A673 (cell line): Measurements from ENCODE around the gene MLKL. TPM values are rescaled to one million over a fixed set of nuclear protein-coding genes. Genes with fewer than 3 reads are reported as not detected.

Experiments used
- BruUV-seq: library from RNA; stranded (reverse); fragments of 400-500 nt; replicated peaks from 2 replicates; lab custom pipeline; 2021; lab: Mats Ljungman, UMichigan
- CTCF ChIA-PET: fragments of 300-600 bp; sonication (Branson Sonifier 250); formaldehyde crosslinking; loops from one replicate; lab custom pipeline; 2022; ENCODE audit warnings: antibody characterized with exemption; lab: Charles Lee
- POLR2A ChIA-PET: fragments of 300-600 bp; sonication (Branson Sonifier 250); formaldehyde crosslinking; loops from one replicate; lab custom pipeline; 2022; ENCODE audit warnings: antibody characterized with exemption; ENCODE audit not compliant: low non-redundant PET; lab: Charles Lee
- DNase-seq: peaks from one replicate; pipeline ENCODE4 v3.0.0-alpha.2; 2015; ENCODE audit warnings: low spot score
- H3K27ac ChIP-seq: fragments of 200-600 bp; sonication (generic); 2 replicates; pipeline ENCODE4 v1.5.1; 2016; ENCODE audit warnings: mixed run types, low read depth, mild to moderate bottlenecking, mixed read lengths, antibody characterized with exemption, low read length; ENCODE audit not compliant: poor library complexity, severe bottlenecking
- H3K27me3 ChIP-seq: fragments of 200-600 bp; sonication (generic); replicated peaks from 2 replicates; pipeline ENCODE4 v1.6.1; 2017; ENCODE audit warnings: mixed run types, low read depth, mild to moderate bottlenecking, mixed read lengths, antibody characterized with exemption, low read length; ENCODE audit not compliant: insufficient read depth, poor library complexity
- H3K36me3 ChIP-seq: fragments of 200-600 bp; sonication (generic); 2 replicates; pipeline ENCODE4 v1.6.1; 2016; ENCODE audit warnings: mixed run types, mild to moderate bottlenecking, mixed read lengths, antibody characterized with exemption, low read length; ENCODE audit not compliant: insufficient read depth, poor library complexity, severe bottlenecking
- H3K4me1 ChIP-seq: fragments of 200-600 bp; sonication (generic); 2 replicates; pipeline ENCODE4 v1.6.1; 2017; ENCODE audit warnings: mixed run types, mild to moderate bottlenecking, mixed read lengths, antibody characterized with exemption, low read length; ENCODE audit not compliant: insufficient read depth, poor library complexity, severe bottlenecking
- H3K4me3 ChIP-seq: fragments of 200-600 bp; sonication (generic); 2 replicates; pipeline ENCODE4 v1.5.1; 2016; ENCODE audit warnings: low read depth, mixed run types, mild to moderate bottlenecking, mixed read lengths, low read length; ENCODE audit not compliant: poor library complexity, severe bottlenecking
- H3K9me3 ChIP-seq: fragments of 200-600 bp; sonication (generic); 2 replicates; pipeline ENCODE4 v1.6.1; 2016; ENCODE audit warnings: mixed run types, low read depth, mild to moderate bottlenecking, mixed read lengths, antibody characterized with exemption, low read length; ENCODE audit not compliant: poor library complexity, severe bottlenecking
- EZH2 ChIP-seq: fragments of 200-600 bp; sonication (generic); IDR thresholded peaks from 2 replicates; pipeline ENCODE4 v1.6.1; 2017; ENCODE audit warnings: borderline replicate concordance, low read depth, mild to moderate bottlenecking, mixed read lengths, antibody characterized with exemption, low read length; ENCODE audit not compliant: poor library complexity, severe bottlenecking
- intact Hi-C: fragments of 100-400 bp; cut with micrococcal nuclease; formaldehyde crosslinking; loops from one replicate; pipeline ENCODE4 v1.10.0; 2022; ENCODE audit not compliant: unreplicated experiment
- total RNA-seq: library from RNA; stranded (reverse); gene quantifications from 2 replicates; pipeline ENCODE4 v1.2.3, GENCODE V29; 2021
- TF ChIP-seq, protein P1 (sequence below): fragments of 300-800, 200-600 bp; sonication (generic); conservative IDR thresholded peaks from 2 replicates; pipeline ENCODE4 v1.5.1; 2017; ENCODE audit warnings: low read depth, mild to moderate bottlenecking, antibody characterized with exemption, low read length, moderate library complexity, mixed read lengths

The MLKL gene
- total RNA-seq, 1 experiment from 2014 or later = 5.5 TPM

GRCh38 chr16:74729783-74730683, 29.4 kb upstream of the MLKL start:
- POLR2A ChIA-PET = no interaction called here

DNA sequence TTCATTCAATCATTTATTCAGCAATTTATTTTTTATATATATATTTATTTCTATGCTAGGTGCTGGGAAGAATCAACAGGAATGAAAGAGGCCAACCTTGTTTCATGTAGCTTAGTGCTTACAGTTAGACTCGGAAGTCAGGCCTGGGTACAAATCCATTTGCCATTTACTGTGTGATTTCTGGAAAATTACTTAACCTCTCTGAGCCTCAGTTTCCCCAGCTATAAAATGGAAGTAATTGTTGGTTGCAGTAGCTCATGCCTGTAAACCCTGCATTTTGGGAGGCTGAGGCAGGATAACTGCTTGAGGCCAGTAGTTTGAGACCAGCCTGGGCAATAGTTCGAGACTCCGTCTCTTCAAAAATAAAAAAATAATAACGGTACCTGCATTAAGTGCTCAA, 27.2 kb upstream of the MLKL start:
- ChIA-PET POLR2A (interaction anchor here (0.6 kb wide), 1 partner anchor 27 kb away, joined by 3 read pairs; no protein-coding TSS in a partner anchor), CTCF (no interaction called here)
- TF ChIP-seq EZH2 = no peak
- TF ChIP-seq, protein P1, sequence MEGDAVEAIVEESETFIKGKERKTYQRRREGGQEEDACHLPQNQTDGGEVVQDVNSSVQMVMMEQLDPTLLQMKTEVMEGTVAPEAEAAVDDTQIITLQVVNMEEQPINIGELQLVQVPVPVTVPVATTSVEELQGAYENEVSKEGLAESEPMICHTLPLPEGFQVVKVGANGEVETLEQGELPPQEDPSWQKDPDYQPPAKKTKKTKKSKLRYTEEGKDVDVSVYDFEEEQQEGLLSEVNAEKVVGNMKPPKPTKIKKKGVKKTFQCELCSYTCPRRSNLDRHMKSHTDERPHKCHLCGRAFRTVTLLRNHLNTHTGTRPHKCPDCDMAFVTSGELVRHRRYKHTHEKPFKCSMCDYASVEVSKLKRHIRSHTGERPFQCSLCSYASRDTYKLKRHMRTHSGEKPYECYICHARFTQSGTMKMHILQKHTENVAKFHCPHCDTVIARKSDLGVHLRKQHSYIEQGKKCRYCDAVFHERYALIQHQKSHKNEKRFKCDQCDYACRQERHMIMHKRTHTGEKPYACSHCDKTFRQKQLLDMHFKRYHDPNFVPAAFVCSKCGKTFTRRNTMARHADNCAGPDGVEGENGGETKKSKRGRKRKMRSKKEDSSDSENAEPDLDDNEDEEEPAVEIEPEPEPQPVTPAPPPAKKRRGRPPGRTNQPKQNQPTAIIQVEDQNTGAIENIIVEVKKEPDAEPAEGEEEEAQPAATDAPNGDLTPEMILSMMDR = no peak
- no peaks in the 10 kb centered on the region for H3K36me3 ChIP-seq
- H3K27me3 ChIP-seq = no peaks in the 10 kb centered on the region
- peaks cover 4% of the 10 kb centered on the region for H3K9me3 ChIP-seq
- DNase-seq = no peak
- no TSS peak for BruUV-seq
- no peak overlapping the region for H3K27ac ChIP-seq
- H3K4me3 ChIP-seq = no peak overlapping the region
- H3K4me1 ChIP-seq = no peaks in the 10 kb centered on the region
- intact Hi-C loops = no loop called here

More at GRCh38 chr16:74729783-74730683, 29.4 kb upstream of the MLKL start:
- H3K27ac ChIP-seq = no peak overlapping the region
- H3K27me3 ChIP-seq = no peaks in the 10 kb centered on the region
- TF ChIP-seq, protein P1 = no peak
- no peak for TF ChIP-seq EZH2
- DNase-seq = no peak
- peaks cover 4% of the 10 kb centered on the region for H3K9me3 ChIP-seq
- H3K4me3 ChIP-seq = no peak overlapping the region
- H3K4me1 ChIP-seq = no peaks in the 10 kb centered on the region
- CTCF ChIA-PET = interaction anchor here (0.7 kb wide), 1 partner anchor 718 kb away, joined by 3 read pairs; no protein-coding TSS in a partner anchor
- no TSS peak for BruUV-seq
- intact Hi-C loops = no loop called here
- no peaks in the 10 kb centered on the region for H3K36me3 ChIP-seq

GRCh38 chr16:74726716-74727115, 26.1 kb upstream of the MLKL start:
- H3K4me3 ChIP-seq = no peak overlapping the region
- H3K9me3 ChIP-seq = peaks cover 4% of the 10 kb centered on the region
- ChIA-PET POLR2A (no interaction called here), CTCF (interaction anchor here (1.2 kb wide), 1 partner anchor 12 kb away, joined by 4 read pairs; no protein-coding TSS in a partner anchor)
- no peak for TF ChIP-seq EZH2
- TF ChIP-seq, protein P1 = peak; percentile 60
- intact Hi-C loops = no loop called here
- H3K4me1 ChIP-seq = no peaks in the 10 kb centered on the region
- H3K27me3 ChIP-seq = no peaks in the 10 kb centered on the region
- no peaks in the 10 kb centered on the region for H3K36me3 ChIP-seq
- no peak overlapping the region for H3K27ac ChIP-seq
- no TSS peak for BruUV-seq
- DNase-seq = peak; percentile 39
